Ramos (cell line): ENCODE data around the gene ZNF280B.
"Not testable (repeated sequence)": the region's sequence is repeated elsewhere in the genome, so short reads cannot be mapped to it uniquely, and the experiment has no call there.

Experiments
- in situ Hi-C: fragments of 300-500 bp; cut with MboI; formaldehyde crosslinking; loops from one replicate; pipeline ENCODE4 v1.14.3; 2022; ENCODE audit warnings: low sequenced_read_pairs; ENCODE audit not compliant: unreplicated experiment

ZNF280B gene

DNA sequence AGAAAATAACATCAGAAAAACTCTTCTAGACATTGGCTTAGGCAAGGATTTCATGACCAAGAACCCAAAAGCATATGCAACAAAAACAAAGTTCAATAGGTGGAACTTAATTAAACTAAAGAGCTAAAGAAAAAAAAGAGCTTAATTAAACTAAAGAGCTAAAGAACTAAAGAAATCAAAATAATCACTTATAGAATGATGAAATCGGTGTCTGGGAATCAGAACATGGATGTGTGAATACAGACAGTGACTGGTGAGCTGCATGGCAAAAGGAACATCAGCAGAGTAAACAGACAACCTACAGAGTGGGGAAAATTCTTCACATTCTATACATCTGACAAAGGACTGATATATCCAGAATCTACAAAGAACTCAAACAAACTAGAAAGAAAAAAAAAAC lies 41.4 kb downstream of the ZNF280B start:
- in situ Hi-C loops, result loop anchor here (10.0 kb wide), 1 partner anchor 488 kb away; no protein-coding TSS in a partner anchor

DNA sequence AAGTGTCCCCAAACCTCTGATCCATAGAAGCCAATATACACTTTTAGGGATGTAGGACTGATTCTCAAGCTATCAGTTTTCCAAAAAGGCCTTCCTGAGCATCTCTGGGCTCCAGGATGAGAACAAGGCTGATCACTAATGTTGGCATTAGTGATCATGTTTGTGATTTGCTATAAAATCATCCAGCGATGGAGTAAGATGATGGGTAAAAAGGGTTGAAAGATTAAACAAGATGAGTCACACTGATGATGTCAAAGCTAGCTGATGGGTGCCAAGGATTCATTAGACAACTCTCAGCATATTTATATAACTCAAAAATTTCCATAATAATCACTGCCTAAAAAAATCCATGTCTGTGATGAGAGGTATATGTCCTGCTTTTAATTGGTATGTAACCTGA lies 42.8 kb downstream of the ZNF280B start:
- in situ Hi-C loops, result loop anchor here (10.0 kb wide), 1 partner anchor 489 kb away; no protein-coding TSS in a partner anchor

DNA sequence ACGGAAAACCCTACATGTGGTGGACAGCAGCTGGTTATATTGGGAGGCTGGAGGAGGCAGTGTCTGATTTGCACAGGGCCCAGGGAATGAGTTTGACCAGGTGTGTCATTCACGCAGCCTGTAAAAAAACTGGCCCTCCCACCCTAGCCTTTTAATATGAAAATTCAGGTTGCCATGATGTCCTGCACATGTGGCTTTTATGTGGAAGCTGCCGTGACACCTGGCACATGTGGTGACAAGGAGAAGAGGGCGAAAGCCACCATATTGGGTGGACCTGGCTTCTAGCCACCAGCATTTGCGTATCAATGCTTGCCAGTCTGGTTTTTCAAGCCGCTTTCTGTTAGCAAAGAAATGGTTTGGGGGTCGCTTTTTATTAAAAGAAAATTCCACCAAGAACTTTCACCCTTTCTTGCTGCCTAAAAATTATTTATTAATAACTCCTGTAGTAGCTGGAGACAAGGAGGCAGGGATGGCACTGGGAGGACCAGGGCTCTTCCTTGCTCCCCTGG lies 43.4 kb downstream of the ZNF280B start:
- in situ Hi-C loops, result loop anchor here (10.0 kb wide), 1 partner anchor 490 kb away; no protein-coding TSS in a partner anchor

DNA sequence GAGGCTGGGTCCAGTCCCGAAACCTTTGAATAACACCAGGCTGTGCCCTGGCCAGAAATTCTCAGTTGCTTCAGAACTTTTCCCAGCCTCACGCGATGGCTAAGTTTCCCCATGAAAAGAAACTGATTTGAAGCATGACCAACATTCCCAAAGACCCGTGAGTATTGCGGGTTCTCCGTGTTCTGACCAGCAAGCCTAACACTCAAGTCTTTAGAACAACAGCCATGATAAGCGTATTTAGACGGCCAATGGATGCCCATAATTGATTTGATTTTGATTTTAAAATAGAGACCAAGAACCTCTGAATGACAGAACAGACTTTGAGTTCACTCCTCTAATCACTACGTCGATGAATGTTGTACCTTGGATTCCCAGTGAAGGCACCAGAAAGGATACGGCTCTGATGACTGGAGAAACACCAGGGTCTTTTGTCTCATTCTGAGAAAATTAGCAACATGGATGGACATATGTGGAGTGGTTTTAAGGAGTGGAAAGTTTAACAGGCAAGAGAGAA lies 43.9 kb downstream of the ZNF280B start:
- in situ Hi-C loops, result loop anchor here (10.0 kb wide), 1 partner anchor 490 kb away; no protein-coding TSS in a partner anchor

DNA sequence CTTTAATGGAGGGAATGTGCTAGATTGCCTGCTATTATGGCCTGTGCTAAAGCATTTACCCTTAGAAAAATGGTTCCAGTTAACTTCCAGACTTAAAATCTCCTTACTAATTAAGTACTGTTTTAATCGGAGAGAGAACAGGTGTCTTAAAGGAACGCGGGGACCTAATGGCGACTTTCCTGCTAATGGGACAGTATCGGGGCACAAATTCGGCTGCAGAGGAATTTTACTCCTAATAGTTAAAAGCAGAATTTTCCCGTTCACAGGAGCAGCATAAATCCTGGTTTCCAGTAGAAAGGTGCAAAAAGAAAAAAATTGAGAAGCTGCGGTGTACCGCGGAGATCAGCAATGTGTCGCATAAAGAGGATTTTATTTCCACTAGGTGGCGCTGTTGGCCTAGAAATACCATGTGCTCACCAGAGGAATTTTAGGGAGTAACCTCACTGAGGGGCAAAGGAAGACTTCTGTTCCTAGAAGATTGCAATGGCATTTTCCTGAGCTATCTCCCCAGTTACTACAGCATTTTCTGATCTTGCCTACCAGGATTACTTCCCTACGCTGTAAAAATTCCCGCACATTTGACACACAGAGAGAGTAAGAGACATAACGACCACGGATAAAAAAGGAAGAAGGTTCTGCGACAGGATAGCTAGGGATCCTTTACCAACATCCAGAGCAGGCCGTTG lies 44.5 kb downstream of the ZNF280B start:
- in situ Hi-C loops, result loop anchor here (10.0 kb wide), 1 partner anchor 491 kb away; no protein-coding TSS in a partner anchor

DNA sequence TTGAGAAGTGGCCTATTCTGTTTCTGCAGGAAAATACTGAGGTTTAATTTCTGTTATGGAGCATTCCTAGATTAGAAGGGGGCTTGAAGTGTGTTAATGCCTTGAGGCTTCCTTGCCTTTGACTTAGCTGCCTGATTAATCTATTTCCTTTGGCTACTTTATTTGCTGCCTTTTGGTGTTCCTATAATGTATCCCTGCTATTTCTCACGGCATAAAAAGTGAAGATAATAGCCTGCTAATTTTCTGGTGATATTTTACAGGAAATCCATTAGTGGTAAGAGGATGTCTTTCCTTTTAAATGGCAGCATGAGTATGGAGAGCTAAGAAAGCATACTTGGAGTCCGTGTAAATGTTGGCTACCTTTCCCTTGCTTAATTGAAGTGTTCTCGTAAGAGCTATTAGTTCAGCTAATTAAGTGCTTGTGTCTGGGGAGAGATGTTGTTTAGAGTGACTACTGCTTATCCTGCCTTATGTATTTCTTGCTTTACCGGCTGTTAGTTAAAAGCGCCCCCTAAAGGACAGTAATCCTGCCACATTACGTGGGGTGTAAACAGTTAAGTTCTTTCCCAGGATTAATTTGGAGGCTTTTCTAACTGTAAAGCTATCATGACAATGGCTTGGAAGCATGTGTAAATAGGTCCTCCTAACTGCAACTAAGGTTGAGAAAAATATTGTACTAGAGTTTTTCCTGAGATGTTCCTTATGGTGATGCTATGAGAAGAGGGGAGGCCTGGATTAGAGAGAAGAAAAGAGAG lies 45.6 kb downstream of the ZNF280B start:
- in situ Hi-C loops, result loop anchor here (10.0 kb wide), 1 partner anchor 492 kb away; no protein-coding TSS in a partner anchor

DNA sequence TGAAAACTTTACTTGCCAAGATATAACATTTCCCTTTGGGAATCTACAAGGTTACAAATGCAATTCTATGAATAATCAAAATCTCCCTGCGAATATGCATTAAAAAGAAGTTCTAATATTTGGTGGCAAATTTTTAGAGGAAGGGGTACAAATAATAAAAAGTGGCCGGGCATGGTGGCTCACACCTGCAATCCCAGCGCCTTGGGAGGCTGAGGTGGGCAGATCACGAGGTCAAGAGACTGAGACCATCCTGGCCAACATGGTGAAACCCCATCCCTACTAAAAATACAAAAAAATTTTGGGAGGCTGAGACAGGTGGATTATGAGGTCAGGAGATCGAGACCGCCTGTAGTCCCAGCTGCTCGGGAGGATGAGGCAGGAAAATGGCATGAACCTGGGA lies 47.0 kb downstream of the ZNF280B start:
- in situ Hi-C loops, result loop anchor here (10.0 kb wide), 1 partner anchor 493 kb away; no protein-coding TSS in a partner anchor

DNA sequence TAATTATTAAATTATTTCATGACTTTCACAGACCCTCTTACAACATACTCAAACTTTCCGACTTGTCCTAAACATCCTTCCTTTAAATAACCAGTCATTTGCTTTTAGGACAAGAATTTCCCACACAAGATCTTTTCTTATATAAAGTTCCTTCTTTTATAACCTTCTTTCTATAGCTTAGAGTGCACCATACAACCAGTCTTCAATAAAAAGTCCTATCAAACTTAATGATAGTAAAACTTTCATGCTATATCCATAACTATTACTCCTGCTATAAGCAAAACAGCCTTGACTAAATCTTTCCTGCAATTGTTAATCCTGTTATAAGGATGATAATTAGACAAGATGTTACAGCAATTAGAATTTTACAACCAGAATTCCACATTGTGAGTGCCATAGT lies 47.4 kb downstream of the ZNF280B start:
- in situ Hi-C loops, result loop anchor here (10.0 kb wide), 1 partner anchor 494 kb away; no protein-coding TSS in a partner anchor

DNA sequence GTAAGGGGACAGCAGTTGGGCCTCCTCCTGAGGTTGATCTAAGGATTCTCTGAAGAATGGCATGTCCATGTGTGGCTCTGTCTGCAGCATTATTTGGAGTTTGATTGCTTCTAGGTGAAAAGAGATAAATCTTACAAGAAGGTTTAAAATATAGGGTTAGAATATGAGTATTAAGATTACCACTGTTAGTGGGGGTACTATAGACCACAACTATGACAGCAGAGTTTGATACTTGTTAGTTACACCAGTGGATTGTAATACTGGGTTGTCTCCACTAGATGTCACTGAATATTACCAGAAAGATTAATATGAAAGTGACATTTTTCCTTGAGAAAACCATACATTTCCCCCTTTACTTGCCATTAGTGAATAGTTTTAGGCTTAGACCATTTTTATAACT lies 47.9 kb downstream of the ZNF280B start:
- in situ Hi-C loops, result loop anchor here (10.0 kb wide), 1 partner anchor 494 kb away; no protein-coding TSS in a partner anchor

DNA sequence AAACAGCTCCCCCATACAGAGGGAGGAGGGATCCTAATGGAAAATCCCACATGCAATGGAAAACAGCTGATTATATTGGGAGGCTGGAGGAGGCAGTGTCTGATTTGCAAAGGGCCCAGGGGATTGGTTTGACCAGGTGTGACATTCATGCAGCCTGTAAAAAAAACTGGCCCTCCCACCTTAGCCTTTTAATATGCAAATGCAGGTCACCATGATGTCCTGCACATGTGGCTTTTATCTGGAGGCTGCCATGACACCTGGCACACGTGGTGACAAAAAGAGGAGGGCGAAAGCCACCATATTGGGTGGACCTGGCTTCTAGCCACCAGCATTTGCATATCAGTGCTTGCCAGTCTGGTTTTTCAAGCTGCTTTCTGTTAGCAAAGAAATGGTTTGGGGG lies 48.5 kb downstream of the ZNF280B start:
- in situ Hi-C loops, result loop anchor here (10.0 kb wide), 1 partner anchor 495 kb away; no protein-coding TSS in a partner anchor

DNA sequence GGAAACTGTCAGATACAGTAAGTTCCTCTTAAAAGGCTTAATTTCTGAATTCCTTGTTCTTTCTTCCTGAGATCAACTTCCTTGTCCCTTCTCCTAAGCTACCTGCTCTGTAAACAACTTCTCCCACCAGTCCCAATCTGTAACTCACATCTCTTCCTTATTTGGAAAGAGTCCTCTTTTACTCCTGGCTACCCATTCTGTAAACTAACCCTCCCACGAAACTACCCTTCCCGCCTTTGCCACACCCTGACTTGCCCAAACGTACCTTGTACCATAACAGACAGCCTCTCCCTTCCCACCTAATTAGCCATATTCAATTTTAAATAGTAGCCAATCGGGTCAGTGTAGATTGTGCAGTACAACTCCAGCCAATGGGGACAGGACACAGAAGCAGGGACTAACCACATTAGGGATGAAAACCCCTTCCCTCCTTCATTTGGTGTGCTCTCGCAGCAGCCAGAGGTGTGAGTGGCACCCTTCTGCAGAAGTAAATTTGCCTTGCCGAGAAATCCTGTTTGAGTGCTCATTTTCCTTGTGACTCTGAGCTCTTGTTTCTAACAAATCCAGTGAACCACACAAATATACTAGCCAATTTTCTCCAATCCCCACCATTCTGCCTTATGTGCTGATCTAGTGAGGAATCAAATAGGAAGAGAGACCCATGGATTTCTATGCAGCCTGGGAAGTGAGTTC lies 49.5 kb downstream of the ZNF280B start:
- in situ Hi-C loops, result no loop called here

DNA sequence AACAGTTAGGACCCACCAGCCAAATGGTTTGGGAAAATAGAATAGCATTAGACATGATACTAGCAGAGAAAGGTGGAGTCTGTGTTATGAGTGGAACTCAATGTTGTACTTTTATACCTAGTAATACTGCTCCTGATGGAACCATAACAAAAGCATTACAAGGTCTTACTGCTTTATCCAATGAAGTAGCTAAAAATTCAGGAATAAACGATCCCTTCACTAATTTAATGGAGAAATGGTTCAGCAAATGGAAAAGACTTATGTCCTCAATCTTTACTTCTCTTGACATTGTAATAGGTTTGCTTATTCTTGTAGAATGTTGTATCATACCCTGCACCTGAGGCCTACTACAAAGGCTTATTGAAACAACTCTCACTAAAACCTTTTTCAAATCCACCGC lies 50.2 kb downstream of the ZNF280B start:
- in situ Hi-C loops, result no loop called here

DNA sequence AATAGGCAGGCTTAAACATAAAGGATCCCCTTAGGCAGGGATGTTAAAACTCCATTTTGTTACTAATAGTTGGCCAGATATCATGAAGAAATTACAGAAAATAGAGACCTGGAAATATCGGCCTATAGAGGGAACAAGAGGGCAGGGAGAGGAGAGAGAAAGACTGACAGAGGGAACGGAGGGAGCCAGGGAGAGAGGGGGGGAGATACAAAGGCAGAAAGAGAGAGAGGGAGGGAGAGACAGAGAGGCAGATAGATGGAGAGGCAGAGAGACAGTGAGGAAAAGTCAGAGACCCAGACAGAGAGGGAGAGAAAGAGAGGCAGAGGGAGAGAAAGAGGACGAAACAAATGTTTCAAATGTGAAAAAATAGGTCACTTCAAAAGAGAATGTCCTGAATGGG lies 53.5 kb downstream of the ZNF280B start:
- in situ Hi-C loops, result no loop called here

DNA sequence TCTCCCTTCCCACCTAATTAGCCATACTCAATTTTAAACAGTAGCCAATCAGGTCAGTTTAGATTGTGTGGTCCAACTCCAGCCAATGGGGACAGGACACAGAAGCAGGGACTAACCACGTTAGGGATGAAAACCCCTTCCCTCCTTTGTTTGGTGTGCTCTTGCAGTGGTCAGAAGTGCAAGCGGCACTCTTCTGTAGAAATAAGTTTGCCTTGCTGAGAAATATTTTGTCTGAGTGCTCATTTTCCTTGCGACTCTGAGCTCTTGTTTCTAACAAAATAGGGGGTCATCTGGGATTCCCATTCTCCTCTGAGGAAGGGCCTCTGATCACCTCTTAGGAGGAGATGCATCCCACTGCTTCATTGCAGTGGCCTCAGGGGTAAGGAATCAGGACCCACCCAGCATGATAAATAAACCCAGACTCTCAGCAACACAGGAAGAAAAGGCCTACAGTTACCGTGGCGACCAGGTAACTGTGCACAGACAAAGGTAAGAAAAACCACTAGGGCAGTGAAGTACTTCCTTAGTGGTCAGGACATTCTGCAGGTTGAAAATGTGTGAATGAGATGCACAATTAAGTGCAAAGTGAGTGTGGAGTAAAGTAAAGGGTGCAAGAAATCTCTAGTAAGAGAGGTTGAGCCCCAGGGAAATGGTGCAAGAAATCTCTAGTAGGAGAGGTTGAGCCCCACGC lies 55.4 kb downstream of the ZNF280B start:
- in situ Hi-C loops, result no loop called here

DNA sequence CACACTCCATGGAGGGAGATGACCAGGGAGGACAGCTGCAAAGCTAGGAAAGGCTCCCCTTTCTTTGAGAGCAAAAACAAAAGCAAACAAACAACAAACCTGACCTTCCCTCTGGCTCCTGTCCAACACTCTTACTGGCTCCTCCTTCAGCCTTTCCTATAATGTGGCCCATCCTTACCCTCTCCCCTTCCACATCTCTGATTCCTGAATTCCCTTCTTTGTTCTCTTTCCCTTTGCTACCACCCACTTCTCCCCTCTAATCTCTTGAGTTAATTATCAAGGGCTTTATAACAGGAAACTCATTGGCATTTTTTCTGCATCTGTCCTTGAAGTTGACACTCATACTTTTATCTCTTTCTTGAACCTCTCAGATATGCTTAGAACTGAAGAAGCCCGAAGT lies 56.3 kb downstream of the ZNF280B start:
- in situ Hi-C loops, result no loop called here

DNA sequence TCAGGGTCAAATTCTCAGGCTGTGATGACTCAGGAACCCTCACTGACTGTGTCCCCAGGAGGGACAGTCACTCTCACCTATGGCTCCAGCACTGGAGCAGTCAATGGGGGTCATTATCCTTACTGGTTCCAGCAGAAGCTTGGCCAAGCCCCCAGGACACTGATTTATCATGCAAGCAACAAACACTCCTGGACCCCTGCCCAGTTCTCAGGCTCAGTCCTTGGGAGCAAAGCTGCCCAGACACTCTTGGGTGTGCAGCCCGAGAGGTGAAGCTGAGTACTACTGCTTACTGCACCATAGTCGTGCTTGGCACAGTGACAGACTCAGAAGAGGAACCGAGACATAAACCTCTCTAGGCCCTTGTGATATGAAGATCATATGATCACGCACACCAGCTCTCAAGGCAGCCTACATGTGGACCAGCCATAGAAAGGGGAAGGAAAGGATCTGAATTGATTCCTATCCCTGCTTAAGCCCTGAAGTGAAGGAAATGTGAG lies 58.2 kb downstream of the ZNF280B start:
- in situ Hi-C loops, result no loop called here

DNA sequence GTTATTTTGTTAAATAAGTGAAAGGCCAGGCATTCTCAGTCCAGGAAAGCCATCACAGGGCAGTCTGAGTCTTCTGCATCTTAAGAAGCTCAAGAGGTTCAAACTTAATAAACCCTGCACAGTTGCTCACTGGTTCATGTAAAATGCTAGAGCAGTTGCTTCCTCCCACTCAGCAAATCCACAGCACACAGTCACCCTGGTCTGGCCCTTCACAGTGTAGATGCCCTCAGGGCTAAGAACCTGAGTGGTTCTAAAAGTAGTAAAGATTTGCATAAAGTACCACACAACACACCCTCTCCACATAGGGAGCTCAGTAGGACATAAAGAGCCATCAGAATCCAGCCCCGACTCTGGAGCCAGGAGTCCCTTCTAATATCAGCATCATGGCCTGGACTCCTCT lies 58.7 kb downstream of the ZNF280B start:
- in situ Hi-C loops, result no loop called here

DNA sequence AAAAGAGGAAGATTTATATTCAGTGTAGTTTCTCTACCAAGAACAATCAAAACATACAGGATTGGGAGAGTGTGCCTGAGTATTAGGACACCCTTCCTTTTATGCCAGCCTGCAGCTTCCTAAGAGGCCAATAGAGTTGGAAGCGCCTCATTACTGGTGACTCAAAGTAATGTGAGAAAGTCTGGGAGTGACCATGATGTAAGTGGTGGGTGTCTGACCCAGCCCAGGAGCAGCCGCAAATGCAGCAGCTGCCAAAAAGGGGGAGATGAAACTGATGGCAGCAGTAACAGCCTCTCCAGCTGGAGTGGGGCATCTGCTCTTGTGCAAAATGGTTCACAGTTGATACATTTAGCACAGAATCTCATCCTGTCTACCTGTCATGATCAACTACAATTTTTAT lies 62.0 kb downstream of the ZNF280B start:
- in situ Hi-C loops, result no loop called here

DNA sequence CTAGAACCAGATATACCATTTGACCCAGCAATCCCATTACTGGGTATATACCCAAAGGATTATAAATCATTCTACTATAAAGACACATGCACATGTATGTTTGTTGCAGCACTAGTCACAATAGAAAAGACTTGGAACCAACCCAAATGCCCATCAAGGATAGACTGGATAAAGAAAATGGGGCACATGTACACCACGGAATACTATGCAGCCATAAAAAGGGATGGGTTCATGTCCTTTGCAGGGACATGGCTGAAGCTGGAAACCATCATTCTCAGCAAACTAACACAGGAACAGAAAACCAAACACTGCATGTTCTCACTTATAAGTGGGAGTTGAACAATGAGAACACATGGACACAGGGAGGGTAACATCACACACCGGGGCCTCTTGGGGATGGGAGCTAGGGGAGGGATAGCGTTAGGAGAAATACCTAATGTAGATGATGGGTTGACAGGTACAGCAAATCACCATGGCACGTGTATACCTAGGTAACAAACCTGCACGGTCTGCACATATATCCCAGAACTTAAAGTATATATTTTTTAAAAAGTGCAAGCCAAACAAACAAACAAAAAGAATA lies 64.4 kb downstream of the ZNF280B start:
- in situ Hi-C loops, result not testable (repeated sequence)
